ENCODE results near the gene TIAM1. TPM values are rescaled to one million over a fixed set of nuclear protein-coding genes. Genes with fewer than 3 reads are reported as not detected.

Gene TIAM1
- total RNA-seq, 4 donors from 2014 or later, result 85.1 to 114 (median 99.6) TPM

DNA sequence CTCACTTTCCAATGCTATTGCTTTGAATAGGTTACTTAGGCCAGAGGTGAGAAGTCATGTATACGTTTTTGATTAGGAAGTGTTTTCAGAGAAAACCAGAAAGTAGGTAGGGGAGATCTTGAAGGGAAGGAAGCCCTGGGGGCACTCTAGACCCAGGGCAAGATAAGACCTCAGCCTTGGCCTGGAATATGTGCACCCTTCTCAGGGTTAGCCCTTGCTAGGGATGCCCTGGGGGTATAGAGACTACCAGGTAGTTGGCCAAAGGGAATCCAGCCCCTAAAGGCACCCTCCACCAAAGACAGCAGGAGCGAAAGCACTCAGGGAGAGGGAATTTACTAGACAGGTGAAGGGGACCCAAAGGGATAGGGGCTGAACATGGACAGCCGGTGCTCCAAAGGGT, 7.0 kb downstream of the TIAM1 start:
- H3K4me3 ChIP-seq (ENCODE audit: low read depth, poor library complexity, severe bottlenecking), result no peak overlapping the region
- TF ChIP-seq, protein P1, sequence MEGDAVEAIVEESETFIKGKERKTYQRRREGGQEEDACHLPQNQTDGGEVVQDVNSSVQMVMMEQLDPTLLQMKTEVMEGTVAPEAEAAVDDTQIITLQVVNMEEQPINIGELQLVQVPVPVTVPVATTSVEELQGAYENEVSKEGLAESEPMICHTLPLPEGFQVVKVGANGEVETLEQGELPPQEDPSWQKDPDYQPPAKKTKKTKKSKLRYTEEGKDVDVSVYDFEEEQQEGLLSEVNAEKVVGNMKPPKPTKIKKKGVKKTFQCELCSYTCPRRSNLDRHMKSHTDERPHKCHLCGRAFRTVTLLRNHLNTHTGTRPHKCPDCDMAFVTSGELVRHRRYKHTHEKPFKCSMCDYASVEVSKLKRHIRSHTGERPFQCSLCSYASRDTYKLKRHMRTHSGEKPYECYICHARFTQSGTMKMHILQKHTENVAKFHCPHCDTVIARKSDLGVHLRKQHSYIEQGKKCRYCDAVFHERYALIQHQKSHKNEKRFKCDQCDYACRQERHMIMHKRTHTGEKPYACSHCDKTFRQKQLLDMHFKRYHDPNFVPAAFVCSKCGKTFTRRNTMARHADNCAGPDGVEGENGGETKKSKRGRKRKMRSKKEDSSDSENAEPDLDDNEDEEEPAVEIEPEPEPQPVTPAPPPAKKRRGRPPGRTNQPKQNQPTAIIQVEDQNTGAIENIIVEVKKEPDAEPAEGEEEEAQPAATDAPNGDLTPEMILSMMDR (IDR thresholded peaks at IDR 0.05), result no peak
- TF ChIP-seq POLR2A (IDR thresholded peaks at IDR 0.05), result no peak
- DNase-seq (ENCODE audit: low spot score in 2 of 2), result no peak
- WGBS, 2 donors, result 88 to 94% methylated on average over 3 of the region's 3 CpGs
- intact Hi-C loops (cut with DNase I; ENCODE audit: low total_unique reads), result no loop called here

DNA sequence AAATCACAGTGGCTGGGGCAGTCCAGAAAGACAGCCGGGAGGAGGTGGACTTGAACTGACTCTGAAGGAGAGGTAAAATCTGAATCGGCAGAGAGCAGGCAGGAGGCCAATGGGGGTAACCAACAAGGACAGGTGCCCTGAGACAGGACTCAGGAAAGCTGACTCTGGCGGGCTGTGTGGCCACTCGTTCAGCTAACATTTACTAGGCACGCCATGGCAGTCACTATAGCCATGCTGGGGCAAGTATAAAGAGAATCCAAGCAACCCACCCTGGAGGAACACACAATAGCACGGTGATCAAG, 7.4 kb downstream of the TIAM1 start:
- TF ChIP-seq POLR2A (IDR thresholded peaks at IDR 0.05), result no peak
- TF ChIP-seq, protein P1 (IDR thresholded peaks at IDR 0.05), result no peak
- H3K4me3 ChIP-seq (ENCODE audit: low read depth, poor library complexity, severe bottlenecking), result no peak overlapping the region
- no peak for DNase-seq (ENCODE audit: low spot score in 2 of 2)
- 91 to 93% methylated on average over 6 of the region's 6 CpGs for WGBS, 2 donors
- intact Hi-C loops (cut with DNase I; ENCODE audit: low total_unique reads), result no loop called here

DNA sequence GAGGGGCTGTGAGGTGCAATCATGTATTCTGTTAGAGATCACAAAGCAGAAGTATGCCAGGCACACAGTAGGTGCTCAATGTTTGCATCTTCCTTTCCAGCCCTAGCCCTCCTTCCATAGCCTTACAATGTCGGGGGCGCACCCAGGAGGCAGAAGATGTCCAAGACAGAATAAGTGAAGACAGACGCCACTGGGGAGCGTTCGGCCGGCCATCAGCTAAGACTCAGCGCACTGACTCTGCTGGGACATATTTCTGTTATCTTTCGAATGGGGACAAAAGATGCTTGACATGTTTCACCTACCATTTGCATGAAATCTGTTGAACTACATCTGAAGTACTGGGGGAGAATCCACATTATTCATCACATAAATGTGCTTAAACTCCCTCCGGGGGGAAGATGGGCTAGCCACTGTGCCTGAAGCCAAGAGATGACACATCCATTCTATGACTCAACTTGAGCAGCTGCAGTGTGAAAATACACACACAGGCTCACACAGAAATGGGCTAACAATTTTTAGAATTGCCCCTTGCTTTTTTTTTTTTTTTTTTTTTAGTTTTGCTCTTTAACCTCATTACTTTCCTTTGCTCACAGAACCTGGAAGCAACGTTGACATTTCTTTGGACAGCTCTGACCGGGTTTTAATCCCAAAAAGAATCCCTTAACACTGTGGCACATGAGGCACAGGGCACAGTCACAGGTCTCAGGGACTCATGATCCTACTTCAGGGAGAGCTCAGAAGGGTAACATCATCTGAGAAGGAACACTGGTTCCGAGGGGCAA, 7.9 kb downstream of the TIAM1 start:
- no peak for DNase-seq (ENCODE audit: low spot score in 2 of 2)
- H3K4me3 ChIP-seq (ENCODE audit: low read depth, poor library complexity, severe bottlenecking), result no peak overlapping the region

DNA sequence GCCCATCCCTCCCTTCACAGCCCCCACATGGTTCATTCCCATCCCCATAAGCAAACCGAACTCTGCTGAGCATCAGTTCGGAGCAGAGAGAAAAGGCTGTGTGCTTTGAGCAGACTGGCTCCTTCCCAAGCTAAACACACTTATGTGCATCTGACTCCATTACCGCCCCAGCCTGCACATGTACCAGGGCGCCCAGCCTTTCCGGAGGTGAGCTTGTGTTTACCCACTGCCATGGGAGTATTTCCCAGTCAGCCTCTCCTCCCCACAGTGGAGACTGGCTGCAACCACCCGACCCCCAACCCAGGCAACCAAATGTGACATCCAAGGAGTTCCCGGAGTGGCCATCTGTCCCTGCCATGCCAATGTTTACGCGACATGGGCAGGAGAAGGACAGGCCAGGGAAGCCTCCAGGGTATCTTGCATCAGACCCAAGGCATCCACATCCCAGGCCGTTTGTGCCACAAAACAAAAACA, 9.4 kb downstream of the TIAM1 start:
- intact Hi-C loops (cut with DNase I; ENCODE audit: low total_unique reads), result no loop called here
- 72 to 83% methylated on average over 10 of the region's 10 CpGs for WGBS, 2 donors
- DNase-seq (ENCODE audit: low spot score in 2 of 2), result no peak

More for the DNA sequence above, 7.9 kb downstream of the TIAM1 start:
- TF ChIP-seq POLR2A (IDR thresholded peaks at IDR 0.05), result no peak
- TF ChIP-seq, protein P1 (IDR thresholded peaks at IDR 0.05), result no peak
- WGBS, 2 donors, result 75 to 77% methylated on average over 12 of the region's 12 CpGs
- intact Hi-C loops (cut with DNase I; ENCODE audit: low total_unique reads), result no loop called here

DNA sequence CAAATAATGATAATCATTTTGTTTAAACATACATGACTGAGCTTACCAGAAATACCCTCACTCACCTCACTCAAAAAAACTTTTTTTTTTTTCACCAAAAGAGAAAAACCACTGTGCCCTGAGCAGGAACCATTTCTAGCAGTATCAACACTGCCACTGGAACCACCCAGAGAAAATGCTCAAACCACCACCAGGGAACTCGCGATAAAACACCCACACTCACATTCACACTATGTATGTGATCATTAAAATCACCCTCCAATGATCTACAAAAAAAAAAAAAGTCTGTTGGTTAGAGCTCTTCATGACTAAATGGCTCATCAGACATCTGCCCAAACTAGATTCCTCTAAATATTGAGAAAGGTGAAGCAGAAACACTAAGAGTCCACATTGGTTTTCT, 11.5 kb downstream of the TIAM1 start:
- no peak overlapping the region for H3K4me3 ChIP-seq (ENCODE audit: low read depth, poor library complexity, severe bottlenecking)
- DNase-seq (ENCODE audit: low spot score in 2 of 2), result no peak
- intact Hi-C loops (cut with DNase I; ENCODE audit: low total_unique reads), result no loop called here
- TF ChIP-seq, protein P1 (IDR thresholded peaks at IDR 0.05), result no peak
- TF ChIP-seq POLR2A (IDR thresholded peaks at IDR 0.05), result no peak
- WGBS, 2 donors, result 82 to 94% methylated on average over 2 of the region's 2 CpGs

More for the DNA sequence above, 9.4 kb downstream of the TIAM1 start:
- H3K4me3 ChIP-seq (ENCODE audit: low read depth, poor library complexity, severe bottlenecking), result no peak overlapping the region
- TF ChIP-seq, protein P1 (IDR thresholded peaks at IDR 0.05), result no peak
- TF ChIP-seq POLR2A (IDR thresholded peaks at IDR 0.05), result no peak

DNA sequence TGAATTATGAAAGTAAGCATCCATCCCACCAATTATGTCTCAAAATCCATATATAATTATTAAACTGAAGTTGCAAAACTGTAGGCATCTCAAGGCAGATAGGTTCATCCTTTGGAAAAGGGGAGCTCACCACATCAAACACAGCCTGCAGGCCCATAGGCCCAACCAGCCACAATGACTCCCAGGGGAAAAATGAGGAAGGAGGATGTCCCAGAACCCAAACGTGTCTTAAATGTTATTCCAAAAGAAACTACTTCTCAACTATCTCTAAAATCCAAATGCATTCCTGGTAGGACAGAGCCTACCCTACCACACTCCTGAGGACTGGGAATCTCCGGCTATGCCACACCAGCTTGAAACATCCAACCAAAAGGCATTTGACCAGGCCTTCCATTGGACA, 12.8 kb downstream of the TIAM1 start:
- intact Hi-C loops (cut with DNase I; ENCODE audit: low total_unique reads), result no loop called here
- WGBS, 2 donors, result 60 to 77% methylated on average over 2 of the region's 2 CpGs
- no peak for DNase-seq (ENCODE audit: low spot score in 2 of 2)
- H3K4me3 ChIP-seq (ENCODE audit: low read depth, poor library complexity, severe bottlenecking), result no peak overlapping the region
- TF ChIP-seq, protein P1 (IDR thresholded peaks at IDR 0.05), result no peak
- no peak for TF ChIP-seq POLR2A (IDR thresholded peaks at IDR 0.05)

Data from lower leg skin (tissue), 4 donors.